Activated naive CD4-positive, alpha-beta T cell treated with anti-CD3 and anti-CD28 coated beads, Interleukin-2, amount 50 U/mL, for 24 hours (primary cell): ENCODE data around the gene ATE1.
"Not testable (repeated sequence)": the region's sequence is repeated elsewhere in the genome, so short reads cannot be mapped to it uniquely, and the experiment has no call there.

Experiments used
- H3K27ac Mint-ChIP-seq: one replicate; pipeline ENCODE4 v1.8.0; 2021; ENCODE audit warnings: mild to moderate bottlenecking, mixed read lengths
- H3K27me3 Mint-ChIP-seq: one replicate; pipeline ENCODE4 v1.8.0; 2021; ENCODE audit warnings: mixed read lengths
- H3K36me3 Mint-ChIP-seq: one replicate; pipeline ENCODE4 v1.8.0; 2021; ENCODE audit warnings: mixed read lengths
- H3K4me1 Mint-ChIP-seq: one replicate; pipeline ENCODE4 v1.8.0; 2021; ENCODE audit warnings: mixed read lengths
- H3K4me3 Mint-ChIP-seq: one replicate; pipeline ENCODE4 v1.8.0; 2021; ENCODE audit warnings: mild to moderate bottlenecking, mixed read lengths
- H3K9me3 Mint-ChIP-seq: one replicate; pipeline ENCODE4 v1.8.0; 2021; ENCODE audit warnings: mixed read lengths

The ATE1 gene

DNA sequence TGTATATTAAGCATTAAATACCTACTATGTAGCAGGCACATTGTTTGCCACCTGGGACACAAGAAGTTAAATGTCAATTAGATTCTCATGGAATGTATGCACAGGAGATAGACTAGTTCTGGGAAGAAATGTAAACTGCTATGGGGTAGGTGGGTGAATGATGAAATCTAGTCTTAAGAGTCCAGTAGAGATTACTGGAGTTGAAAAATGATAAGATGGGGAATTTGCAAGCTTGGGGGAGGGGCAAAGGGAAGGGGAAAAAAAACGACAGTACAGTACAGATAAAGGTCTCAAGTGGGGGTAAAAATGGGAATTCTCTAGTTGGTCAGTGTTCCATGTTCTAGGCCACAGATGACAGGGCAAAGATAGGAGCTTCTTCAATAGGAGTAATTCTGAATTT, 94.4 kb downstream of the ATE1 start:
- Mint-ChIP-seq H3K27me3 (no peaks in the 10 kb centered on the region), H3K9me3 (no peaks in the 10 kb centered on the region), H3K4me1 (no peaks in the 10 kb centered on the region), H3K36me3 (peaks cover 55% of the 10 kb centered on the region), H3K27ac (no peak overlapping the region), H3K4me3 (no peak overlapping the region)

DNA sequence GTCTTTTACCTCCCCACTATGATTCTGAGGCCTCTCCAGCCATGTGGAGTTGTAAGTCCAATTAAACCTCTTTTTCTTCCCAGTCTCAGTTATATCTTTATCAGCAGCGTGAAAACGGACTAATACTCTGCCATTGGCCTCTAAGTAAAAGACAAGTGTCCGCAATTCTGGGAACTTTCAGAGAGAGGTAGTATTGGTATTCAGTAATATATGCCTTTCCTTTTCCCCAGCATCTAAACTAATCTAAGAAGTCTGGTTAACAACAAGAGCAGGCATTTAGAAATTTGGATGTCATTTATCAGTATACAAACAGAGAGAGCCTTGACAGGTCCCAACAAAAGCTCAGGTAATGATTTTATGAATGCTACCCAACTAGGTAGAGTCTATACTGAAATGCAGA, 95.2 kb downstream of the ATE1 start:
- Mint-ChIP-seq H3K36me3 (peaks cover 56% of the 10 kb centered on the region), H3K4me3 (no peak overlapping the region), H3K27ac (no peak overlapping the region), H3K4me1 (no peaks in the 10 kb centered on the region), H3K27me3 (no peaks in the 10 kb centered on the region), H3K9me3 (no peaks in the 10 kb centered on the region)

DNA sequence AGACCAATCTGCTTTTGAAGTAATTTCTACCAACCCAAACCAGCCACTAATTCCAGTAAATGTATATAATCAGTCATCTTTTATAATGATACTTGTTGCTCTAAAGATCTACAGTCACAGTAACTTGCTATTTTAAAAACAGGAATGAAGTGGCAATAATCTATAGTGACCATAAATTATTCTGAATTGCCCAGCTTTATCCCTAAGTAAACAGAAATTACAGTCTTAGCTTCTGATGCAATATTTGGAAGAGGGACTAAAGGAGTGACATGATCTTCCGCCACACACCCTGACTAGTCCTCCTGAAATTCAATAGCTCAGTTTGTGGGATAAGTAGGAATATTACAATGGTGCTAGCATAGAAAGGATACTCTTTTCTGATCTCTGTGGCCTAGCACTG, 96.1 kb downstream of the ATE1 start:
- peaks cover 55% of the 10 kb centered on the region for H3K36me3 Mint-ChIP-seq
- no peak overlapping the region for H3K4me3 Mint-ChIP-seq
- no peaks in the 10 kb centered on the region for H3K4me1 Mint-ChIP-seq
- H3K27ac Mint-ChIP-seq = no peak overlapping the region
- H3K27me3 Mint-ChIP-seq = no peaks in the 10 kb centered on the region
- H3K9me3 Mint-ChIP-seq = no peaks in the 10 kb centered on the region

DNA sequence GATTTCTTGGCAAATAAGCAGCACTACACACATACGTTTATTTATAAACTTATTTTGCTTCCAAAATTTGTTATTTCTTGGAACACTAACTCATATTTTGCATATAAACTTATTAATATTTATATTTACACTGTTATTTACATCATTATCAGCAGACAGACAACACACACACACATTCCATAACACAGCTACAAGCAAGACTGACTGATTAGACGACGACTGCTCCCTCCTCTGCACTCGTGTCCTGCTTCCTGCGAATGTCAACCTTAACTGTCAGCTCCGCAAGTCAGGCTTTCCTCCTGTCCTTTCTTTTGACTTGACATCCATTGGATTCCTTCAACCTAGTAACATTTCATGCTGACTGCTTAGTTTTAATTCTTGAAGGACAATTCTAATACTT, 96.6 kb downstream of the ATE1 start:
- Mint-ChIP-seq H3K9me3 (no peaks in the 10 kb centered on the region), H3K27ac (peak overlapping the region; percentile 82), H3K27me3 (no peaks in the 10 kb centered on the region), H3K4me1 (no peaks in the 10 kb centered on the region), H3K36me3 (peaks cover 55% of the 10 kb centered on the region), H3K4me3 (no peak overlapping the region)

DNA sequence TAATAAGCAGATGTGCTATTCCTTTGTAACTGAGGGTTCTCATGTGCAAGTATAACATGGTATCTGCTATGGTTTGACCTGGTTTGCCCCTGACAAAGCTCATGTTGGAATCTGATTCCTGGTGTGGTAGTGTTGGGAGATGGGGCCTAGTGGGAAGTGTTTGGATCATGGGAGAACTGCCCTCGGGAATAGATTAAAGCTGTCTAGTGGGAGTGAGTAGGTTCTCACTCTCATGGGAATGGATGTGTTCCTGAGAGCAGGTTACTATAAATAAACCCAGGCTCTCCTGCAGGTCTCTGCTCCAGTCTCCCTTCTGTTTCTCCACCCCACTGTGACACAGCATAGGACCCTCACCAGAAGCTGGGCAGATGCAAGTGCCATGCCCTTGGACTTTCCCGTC, 97.7 kb downstream of the ATE1 start:
- peaks cover 47% of the 10 kb centered on the region for H3K36me3 Mint-ChIP-seq

DNA sequence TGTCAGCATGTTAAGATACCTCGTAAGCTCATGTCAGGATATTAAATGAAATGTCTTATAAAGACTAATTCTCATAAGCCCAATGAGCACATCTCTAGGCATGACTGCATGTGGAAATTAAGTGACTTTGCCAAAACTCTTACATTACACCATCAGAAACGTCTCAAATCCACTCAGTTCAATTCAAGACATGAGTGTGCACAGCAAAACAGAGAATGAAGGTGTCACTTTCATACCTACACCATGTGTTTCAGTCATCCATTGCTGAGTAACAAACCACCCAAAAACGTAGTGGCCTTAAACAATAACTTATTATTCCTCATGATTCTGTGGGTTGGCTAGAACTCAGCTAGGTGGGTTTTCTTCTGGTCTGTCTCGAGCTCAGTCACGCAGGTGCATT, 99.8 kb downstream of the ATE1 start:
- Mint-ChIP-seq H3K9me3 (no peaks in the 10 kb centered on the region), H3K4me1 (no peaks in the 10 kb centered on the region), H3K36me3 (peaks cover 33% of the 10 kb centered on the region), H3K4me3 (no peak overlapping the region), H3K27ac (no peak overlapping the region), H3K27me3 (no peaks in the 10 kb centered on the region)

More for the DNA sequence above, 97.7 kb downstream of the ATE1 start:
- H3K27me3 Mint-ChIP-seq = no peaks in the 10 kb centered on the region
- no peak overlapping the region for H3K27ac Mint-ChIP-seq
- H3K4me1 Mint-ChIP-seq = no peaks in the 10 kb centered on the region
- H3K4me3 Mint-ChIP-seq = no peak overlapping the region
- H3K9me3 Mint-ChIP-seq = no peaks in the 10 kb centered on the region

DNA sequence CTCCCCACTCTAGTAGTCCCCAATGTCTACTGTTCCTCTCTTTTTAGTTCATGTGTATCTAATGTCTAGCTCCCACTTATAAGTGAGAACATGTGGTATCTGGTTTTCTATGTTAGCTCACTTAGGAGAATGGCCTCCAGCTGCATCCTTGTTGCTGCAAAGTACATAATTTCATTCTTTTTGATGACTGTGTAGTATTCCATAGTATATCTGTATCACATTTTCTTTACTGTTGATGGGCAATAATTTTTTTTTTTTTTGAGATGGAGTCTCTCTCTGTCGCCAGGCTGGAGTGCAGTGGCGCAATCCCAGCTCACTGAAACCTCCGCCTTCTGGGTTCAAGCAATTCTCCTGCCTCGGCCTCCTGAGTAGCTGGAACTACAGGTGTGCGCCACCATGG, 101.1 kb downstream of the ATE1 start:
- not testable (repeated sequence) for H3K4me3 Mint-ChIP-seq, H3K27ac Mint-ChIP-seq, H3K27me3 Mint-ChIP-seq, H3K4me1 Mint-ChIP-seq, H3K9me3 Mint-ChIP-seq
- peaks cover 23% of the 10 kb centered on the region for H3K36me3 Mint-ChIP-seq

DNA sequence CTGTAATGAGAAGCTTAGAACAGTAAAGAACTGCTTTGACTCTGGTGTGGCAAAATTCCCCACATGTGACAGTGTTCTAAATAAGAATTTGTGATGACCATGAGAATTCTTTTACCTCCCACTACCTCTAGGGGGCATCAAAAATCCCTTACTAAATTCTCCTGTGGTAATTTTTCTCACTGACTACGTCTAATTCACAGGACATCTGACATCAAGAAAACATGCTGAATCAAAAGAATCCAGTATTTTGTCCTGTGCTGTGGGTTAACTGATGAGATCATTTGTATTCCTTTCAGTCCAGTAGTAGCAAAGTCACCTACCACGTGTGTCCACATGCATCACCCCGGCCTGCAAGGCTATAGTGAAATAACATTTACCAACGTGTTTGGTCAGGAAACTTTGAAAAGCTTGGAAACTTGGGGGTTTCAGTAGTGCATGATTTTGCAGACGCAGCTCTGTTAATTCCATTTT, 103.8 kb downstream of the ATE1 start:
- Mint-ChIP-seq H3K27me3 (no peaks in the 10 kb centered on the region), H3K36me3 (peaks cover 16% of the 10 kb centered on the region), H3K4me1 (no peaks in the 10 kb centered on the region)

DNA sequence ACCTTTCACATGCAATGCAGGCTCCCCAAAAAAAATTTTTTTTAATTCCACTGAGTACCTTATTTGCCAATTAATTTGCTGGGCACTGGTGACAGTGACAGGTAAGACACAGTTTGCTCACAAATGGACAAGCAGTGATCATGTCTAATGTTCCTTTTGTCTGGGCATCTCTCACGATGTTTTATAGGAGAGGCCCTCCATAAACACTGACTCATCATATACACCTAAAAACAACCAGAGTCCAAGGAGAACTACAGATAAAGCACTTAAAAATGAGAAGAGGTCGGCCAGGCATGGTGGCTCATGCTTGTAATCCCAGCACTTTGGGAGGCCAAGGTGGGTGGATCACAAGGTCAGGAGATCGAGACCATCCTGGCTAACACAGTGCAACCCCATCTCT, 105.1 kb downstream of the ATE1 start:
- Mint-ChIP-seq H3K27ac (no peak overlapping the region), H3K4me3 (no peak overlapping the region), H3K9me3 (no peaks in the 10 kb centered on the region)

More for the DNA sequence above, 103.8 kb downstream of the ATE1 start:
- Mint-ChIP-seq H3K9me3 (no peaks in the 10 kb centered on the region), H3K4me3 (no peak overlapping the region), H3K27ac (no peak overlapping the region)

DNA sequence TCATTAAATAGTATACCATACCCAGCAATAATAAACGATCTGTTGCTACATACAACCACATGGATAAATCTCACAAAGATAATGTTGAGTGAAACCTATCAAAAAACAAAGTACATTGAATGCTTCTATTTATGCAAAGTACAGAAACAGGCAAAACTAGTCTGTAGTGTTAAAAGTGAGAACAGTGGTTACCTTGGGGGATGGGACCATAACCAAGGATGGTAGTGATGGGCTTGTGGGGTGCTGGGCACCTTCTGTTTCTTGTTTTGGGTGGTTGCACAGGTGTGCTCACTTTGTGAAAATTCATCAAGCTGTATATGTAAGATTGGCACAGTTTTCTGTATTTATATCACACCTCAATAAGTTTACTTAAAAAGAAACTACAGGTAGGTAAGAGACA, 105.7 kb downstream of the ATE1 start:
- no peaks in the 10 kb centered on the region for H3K27me3 Mint-ChIP-seq
- H3K4me3 Mint-ChIP-seq = no peak overlapping the region
- H3K9me3 Mint-ChIP-seq = no peaks in the 10 kb centered on the region
- H3K27ac Mint-ChIP-seq = no peak overlapping the region
- peaks cover 6% of the 10 kb centered on the region for H3K36me3 Mint-ChIP-seq
- no peaks in the 10 kb centered on the region for H3K4me1 Mint-ChIP-seq

More for the DNA sequence above, 105.1 kb downstream of the ATE1 start:
- Mint-ChIP-seq H3K36me3 (peaks cover 7% of the 10 kb centered on the region), H3K27me3 (no peaks in the 10 kb centered on the region), H3K4me1 (no peaks in the 10 kb centered on the region)

DNA sequence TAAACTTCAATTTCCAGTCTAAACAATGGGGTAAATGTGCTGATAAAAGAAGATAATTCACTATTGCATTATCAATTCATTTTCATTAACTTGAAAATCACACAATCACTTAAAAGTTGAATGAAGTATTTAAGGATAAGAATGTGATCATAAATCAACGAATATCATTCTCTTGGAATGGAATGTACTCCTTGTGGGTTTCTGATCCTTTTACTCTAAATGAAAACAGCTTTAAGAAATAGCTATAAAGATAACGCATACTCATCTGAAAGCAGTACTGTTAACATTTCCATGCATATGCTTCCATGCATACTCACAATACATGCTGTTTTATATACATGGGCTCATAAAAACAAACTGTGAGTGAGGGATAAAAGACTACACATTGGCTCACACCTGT, 108.8 kb downstream of the ATE1 start:
- no peaks in the 10 kb centered on the region for H3K27me3 Mint-ChIP-seq
- no peaks in the 10 kb centered on the region for H3K9me3 Mint-ChIP-seq
- H3K4me1 Mint-ChIP-seq = no peaks in the 10 kb centered on the region
- H3K4me3 Mint-ChIP-seq = no peak overlapping the region
- peaks cover 9% of the 10 kb centered on the region for H3K36me3 Mint-ChIP-seq
- H3K27ac Mint-ChIP-seq = no peak overlapping the region

DNA sequence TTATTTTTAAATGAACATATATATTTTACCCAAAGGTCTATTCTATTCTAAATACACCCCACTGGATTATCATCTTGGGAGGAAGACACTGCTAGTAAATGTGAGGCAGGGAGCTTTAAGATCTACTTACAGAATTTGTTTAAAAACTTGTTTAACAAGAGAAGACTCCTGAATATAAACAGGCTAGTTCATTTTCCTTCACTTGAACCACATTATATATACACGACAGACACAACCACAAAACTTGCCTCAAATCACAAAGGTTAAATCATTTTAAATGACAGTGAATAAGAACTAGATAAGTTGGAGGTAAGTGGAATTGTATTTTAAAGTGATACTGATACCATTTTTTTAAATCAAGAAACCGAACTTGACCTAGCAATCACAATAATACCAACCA, 109.2 kb downstream of the ATE1 start:
- no peak overlapping the region for H3K4me3 Mint-ChIP-seq
- no peak overlapping the region for H3K27ac Mint-ChIP-seq
- H3K4me1 Mint-ChIP-seq = no peaks in the 10 kb centered on the region
- H3K36me3 Mint-ChIP-seq = peaks cover 9% of the 10 kb centered on the region
- H3K9me3 Mint-ChIP-seq = no peaks in the 10 kb centered on the region
- no peaks in the 10 kb centered on the region for H3K27me3 Mint-ChIP-seq

DNA sequence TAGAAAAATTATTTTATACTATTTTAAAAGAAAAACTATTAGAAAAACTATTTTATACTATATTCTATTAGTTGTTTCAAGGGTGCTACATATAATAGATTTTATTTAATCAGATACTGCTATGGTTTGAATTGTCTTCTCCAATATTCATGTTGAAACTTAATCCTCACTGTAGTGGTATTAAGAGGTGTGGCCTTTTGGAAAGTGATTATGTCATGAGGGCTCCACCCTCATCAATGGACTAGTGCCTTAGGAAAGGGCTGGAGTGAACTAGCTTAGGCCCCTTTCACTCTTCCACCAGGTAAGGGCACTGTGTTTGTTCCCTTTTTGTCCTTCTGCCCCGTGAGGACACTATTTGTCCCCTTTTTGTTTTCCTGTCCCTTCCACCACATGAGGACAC, 111.6 kb downstream of the ATE1 start:
- H3K4me1 Mint-ChIP-seq = no peaks in the 10 kb centered on the region
- H3K9me3 Mint-ChIP-seq = no peaks in the 10 kb centered on the region
- no peak overlapping the region for H3K4me3 Mint-ChIP-seq
- H3K27ac Mint-ChIP-seq = no peak overlapping the region
- H3K36me3 Mint-ChIP-seq = peaks cover 6% of the 10 kb centered on the region
- no peaks in the 10 kb centered on the region for H3K27me3 Mint-ChIP-seq

DNA sequence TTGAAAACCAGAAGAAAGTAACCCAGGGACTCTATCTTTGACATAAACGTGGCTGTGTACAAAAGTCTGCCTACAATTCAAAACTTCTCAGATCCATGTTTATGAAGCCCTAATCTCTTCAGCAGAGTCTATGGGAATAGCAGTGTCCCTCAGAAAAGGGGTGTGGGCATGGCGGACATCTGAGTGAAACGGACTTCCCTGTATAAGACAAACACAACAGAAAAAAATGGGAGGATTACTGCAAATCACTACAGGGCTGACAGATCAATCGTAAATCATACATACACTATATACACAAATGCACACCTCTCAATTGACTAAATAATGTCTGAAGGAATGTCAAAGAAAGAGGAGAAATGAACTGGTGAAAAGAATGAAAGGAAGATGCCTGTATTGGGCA, 114.0 kb downstream of the ATE1 start:
- Mint-ChIP-seq H3K9me3 (no peaks in the 10 kb centered on the region), H3K36me3 (peaks cover 8% of the 10 kb centered on the region), H3K27me3 (no peaks in the 10 kb centered on the region), H3K4me3 (no peak overlapping the region), H3K4me1 (no peaks in the 10 kb centered on the region), H3K27ac (no peak overlapping the region)

DNA sequence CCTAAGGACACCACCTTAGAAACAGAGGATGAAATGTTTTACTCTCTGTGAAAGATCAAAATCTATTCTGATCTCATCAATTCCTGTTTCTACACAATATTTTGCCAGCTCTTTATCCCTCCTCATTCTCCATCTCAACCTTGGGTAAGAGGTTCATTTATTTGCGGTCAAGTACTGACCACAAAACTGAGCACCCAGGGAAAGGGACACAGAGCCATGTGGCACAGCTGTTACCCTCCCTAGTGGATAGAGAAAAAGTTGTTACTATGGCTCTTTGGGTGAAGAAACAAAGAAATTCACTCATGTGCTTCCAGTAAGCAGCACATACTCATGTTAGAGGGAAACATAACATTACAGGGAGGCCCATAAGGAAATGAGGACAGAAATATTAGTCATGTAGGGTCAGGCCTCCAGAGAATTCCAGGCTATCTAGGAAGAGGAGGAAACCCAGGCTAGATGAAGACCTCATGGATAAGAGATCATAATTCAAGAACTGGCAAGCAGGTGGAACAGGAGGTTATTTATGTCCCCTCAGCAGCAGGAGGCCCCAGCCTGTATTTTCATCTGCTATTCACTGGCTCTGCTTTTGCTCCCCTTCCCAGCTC, 114.5 kb downstream of the ATE1 start:
- H3K4me3 Mint-ChIP-seq = no peak overlapping the region
- H3K9me3 Mint-ChIP-seq = no peaks in the 10 kb centered on the region
- H3K4me1 Mint-ChIP-seq = no peaks in the 10 kb centered on the region
- H3K27me3 Mint-ChIP-seq = no peaks in the 10 kb centered on the region
- peaks cover 8% of the 10 kb centered on the region for H3K36me3 Mint-ChIP-seq
- H3K27ac Mint-ChIP-seq = no peak overlapping the region

DNA sequence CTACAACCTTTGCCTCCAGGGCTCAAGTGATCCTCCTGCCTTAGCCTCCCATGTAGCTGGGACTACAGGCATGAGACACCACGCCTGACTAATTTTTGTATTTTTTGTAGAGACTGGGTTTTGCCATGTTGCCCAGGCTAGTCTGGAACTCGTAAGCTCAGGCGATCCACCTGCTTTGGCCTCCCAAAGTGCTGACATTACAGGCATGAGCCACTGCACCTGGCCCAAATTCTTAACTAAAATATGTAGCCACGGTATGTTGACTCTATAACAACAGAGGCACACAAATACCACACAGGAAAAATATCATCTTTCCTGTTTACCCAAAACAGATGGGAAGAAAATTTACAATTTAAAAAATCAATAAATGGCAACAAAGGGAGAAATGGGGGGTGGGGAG, 115.8 kb downstream of the ATE1 start:
- no peaks in the 10 kb centered on the region for H3K27me3 Mint-ChIP-seq
- H3K36me3 Mint-ChIP-seq = peaks cover 6% of the 10 kb centered on the region
- H3K4me1 Mint-ChIP-seq = no peaks in the 10 kb centered on the region
- H3K27ac Mint-ChIP-seq = no peak overlapping the region
- no peak overlapping the region for H3K4me3 Mint-ChIP-seq
- H3K9me3 Mint-ChIP-seq = no peaks in the 10 kb centered on the region

DNA sequence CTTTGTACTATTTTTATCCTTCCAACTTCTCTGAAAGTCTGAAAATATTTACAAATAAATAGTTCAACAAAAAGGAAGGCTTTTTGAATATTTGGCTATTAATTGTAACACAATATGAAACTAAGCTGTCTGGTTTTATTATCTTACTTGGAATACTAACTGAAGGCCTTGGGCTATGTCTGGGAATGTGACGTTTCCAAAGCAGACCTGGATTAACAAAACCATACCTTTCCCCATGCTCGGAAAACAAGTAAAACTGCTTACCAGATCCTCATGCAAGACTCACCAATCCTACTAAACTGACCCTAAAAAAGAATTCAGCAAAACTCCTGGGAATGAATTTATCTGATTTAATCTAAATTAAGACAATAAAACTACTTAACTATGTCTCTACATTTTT, 116.4 kb downstream of the ATE1 start:
- no peak overlapping the region for H3K27ac Mint-ChIP-seq
- no peak overlapping the region for H3K4me3 Mint-ChIP-seq
- H3K9me3 Mint-ChIP-seq = no peaks in the 10 kb centered on the region
- peaks cover 5% of the 10 kb centered on the region for H3K36me3 Mint-ChIP-seq
- H3K27me3 Mint-ChIP-seq = no peaks in the 10 kb centered on the region
- no peaks in the 10 kb centered on the region for H3K4me1 Mint-ChIP-seq
